Measurements from ENCODE around the gene VAMP1.
"Not testable (repeated sequence)": the region's sequence is repeated elsewhere in the genome, so short reads cannot be mapped to it uniquely, and the experiment has no call there.

GRCh38 chr12:6497291-6497690 lies 26.8 kb upstream of the VAMP1 start:
- TF ChIP-seq POLR2A (IDR thresholded peaks at IDR 0.05); POLR2AphosphoS5 (IDR thresholded peaks at IDR 0.05); EP300 (IDR thresholded peaks at IDR 0.05; ENCODE audit: low read depth): not testable (repeated sequence)
- TF ChIP-seq, protein P1, sequence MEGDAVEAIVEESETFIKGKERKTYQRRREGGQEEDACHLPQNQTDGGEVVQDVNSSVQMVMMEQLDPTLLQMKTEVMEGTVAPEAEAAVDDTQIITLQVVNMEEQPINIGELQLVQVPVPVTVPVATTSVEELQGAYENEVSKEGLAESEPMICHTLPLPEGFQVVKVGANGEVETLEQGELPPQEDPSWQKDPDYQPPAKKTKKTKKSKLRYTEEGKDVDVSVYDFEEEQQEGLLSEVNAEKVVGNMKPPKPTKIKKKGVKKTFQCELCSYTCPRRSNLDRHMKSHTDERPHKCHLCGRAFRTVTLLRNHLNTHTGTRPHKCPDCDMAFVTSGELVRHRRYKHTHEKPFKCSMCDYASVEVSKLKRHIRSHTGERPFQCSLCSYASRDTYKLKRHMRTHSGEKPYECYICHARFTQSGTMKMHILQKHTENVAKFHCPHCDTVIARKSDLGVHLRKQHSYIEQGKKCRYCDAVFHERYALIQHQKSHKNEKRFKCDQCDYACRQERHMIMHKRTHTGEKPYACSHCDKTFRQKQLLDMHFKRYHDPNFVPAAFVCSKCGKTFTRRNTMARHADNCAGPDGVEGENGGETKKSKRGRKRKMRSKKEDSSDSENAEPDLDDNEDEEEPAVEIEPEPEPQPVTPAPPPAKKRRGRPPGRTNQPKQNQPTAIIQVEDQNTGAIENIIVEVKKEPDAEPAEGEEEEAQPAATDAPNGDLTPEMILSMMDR (IDR thresholded peaks at IDR 0.05) = not testable (repeated sequence)

Data from transverse colon (tissue), 4 donors.